Left colon (tissue), 2 donors: Measurements from ENCODE around the gene FBP1. TPM values are rescaled to one million over a fixed set of nuclear protein-coding genes. Genes with fewer than 3 reads are reported as not detected.
A peak's percentile ranks its signal among the peaks of the same experiment; 100 is the strongest.

ENCODE experiments used
- ATAC-seq: fragments of 200-7000 bp; cut with Tn5 transposase; one replicate; pipeline ENCODE4 v1.9.1; 2020; ENCODE audit warnings: mild to moderate bottlenecking, moderate library complexity
- DNase-seq, 2 donors: peaks; one replicate each; pipeline ENCODE4 v3.0.0-alpha.2; 2020
- intact Hi-C, 2 donors: fragments of 100-400 bp; cut with DNase I in 1 of 2; cut with micrococcal nuclease in 1 of 2; formaldehyde crosslinking; loops; one replicate each; pipeline versions ENCODE4 v1.11.2 to v1.14.0; 2022; cut with DNase I, micrococcal nuclease
- long read RNA-seq: library from polyadenylated mRNA; unstranded; transcript quantifications from one replicate; pipeline ENCODE4 v2.0.0, GENCODE V29; 2021
- total RNA-seq, 2 donors: library from RNA; stranded (reverse); fragmentation: NEBNext Ultra II Directional; extraction: Animal tissue kit (Norgen Biotek cat#: 25700); gene quantifications; one replicate each; pipeline ENCODE4 v1.2.1, GENCODE V29; 2021
- donor health status: DM: no; HTN: no; CAD: no.
- donor health status: DM: yes; HTN: yes; CAD: no.

FBP1 gene
- total RNA-seq, result 10 to 100 TPM; 53.4 to 71.6 TPM
- long read RNA-seq, transcript FBP1-201 (7 exons, 1,462 nt), result major isoform, 33 of 42 reads
- long read RNA-seq, partial matches to known transcripts, result 3 of 42 reads
- long read RNA-seq, other reads (novel, unspliced or antisense), result 6 of 42 reads

DNA sequence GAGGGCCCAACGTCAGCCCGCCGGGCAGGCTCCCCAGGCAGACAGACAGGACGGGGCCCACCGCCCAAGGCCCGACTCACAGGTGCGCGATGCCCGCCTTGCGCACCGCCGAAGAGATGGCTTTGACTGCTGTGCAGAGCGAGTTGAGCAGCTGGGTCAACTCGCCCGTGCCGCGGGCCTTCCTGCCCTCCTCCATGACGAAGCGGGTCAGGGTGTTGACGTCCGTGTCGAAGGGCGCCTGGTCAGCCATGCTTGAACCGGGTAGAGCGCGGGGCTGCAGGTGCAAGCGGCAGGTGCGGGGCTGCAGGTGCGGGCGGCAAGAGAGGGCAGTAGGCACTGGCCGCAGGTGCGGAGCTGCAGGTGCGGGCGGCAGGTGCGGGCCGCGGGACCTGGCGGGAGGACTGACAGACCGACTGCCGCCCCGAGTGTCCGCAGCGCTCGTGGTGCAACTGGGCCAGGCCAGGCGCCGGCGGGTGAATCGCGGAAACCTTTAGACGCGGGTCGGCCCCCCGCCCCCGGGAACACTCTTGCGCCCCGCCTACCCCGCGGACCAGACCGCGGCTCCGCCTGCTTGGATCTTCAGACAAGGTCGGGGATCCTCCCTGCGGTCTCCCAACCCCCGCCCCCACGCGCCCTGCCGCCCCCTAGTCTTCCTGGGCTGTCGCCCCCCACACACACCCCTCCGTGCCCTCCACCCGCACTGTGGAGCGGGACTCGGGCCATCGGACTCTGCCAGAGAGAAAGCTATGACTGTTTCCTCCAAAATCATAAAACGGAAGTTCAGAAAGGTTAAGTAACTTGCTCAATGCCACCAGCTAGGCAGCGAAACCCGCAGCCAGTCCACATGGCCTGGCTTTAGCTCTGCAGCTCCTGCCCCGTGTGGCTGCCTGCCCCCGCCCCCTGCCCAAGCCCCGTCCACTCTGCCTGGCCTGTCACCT is at the start of gene FBP1:
TSS of gene FBP1 (minus strand) at position 458 of the 938 bp plus-strand sequence. CDS start at position 250, 208 bp downstream.
- ATAC-seq (peak; percentile 81), DNase-seq (peak; percentile 69 to 82)
- intact Hi-C loops, result no loop called here

DNA sequence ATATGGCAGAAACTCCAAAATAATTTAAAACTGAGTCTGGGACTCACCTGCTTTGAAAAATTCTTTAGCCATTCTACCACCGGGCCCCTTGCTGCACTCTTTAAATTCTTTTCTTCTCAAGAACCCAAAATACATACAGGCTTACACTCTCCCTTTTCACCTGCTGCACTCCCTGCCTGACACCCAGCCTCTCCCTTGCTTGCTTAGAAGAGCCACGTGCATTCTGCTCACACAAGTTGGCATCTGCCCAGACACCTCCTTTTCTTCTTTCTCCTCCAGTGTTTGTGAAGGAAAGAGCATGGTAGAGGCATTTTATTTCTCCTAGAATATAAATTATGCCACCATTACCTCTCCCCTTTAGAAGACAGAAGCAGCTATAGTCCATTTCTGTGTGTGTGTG is 48.1 kb upstream of the FBP1 start:
- ATAC-seq, result no peak

DNA sequence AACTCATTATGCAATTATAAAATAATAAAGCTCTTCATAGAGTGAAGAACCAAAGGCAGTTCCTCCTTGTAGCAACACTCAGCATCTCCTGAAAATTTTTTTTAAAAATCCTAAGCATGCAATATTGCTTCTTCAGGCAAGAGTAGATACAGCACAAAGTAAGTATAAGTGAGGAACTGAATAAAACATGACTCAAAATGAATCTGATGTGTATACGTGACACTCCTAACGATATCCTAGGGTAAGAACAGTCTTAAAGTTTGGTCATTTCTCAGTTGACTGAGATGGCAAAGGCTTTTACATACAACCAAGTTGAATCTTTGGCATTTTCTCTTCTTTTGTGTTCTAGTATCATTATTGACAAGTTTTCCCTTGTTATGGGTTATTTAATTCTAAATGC is 46.0 kb upstream of the FBP1 start:
- intact Hi-C loops, result no loop called here
- no peak for ATAC-seq
- DNase-seq, result no peak

More for the DNA sequence above, 48.1 kb upstream of the FBP1 start:
- intact Hi-C loops, result no loop called here
- no peak for DNase-seq

DNA sequence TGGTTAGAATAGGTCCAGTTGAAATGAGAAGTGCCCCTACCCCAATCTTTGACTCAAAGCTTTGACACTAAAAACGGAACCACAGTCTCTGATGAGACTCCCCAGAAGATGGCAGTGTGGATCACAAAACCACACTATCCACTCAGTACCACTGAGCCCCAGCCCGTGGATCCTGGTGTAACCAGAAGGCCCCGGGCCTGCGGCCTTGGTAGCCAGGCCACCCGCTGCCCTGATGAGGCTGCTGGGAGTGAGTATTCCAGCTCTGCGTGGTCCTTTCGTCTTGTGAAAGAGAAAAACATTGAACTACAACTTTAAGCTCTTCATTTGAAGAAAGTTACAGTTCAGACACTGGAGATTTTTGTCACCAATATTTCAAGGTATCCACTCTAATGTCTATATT is 42.2 kb upstream of the FBP1 start:
- ATAC-seq (peak; percentile 94), DNase-seq (peak; percentile 60 to 72)
- intact Hi-C loops, result loop anchor here in 1 of 2 donors (5.0 kb wide), 1 partner anchor 451 kb away; no protein-coding TSS in a partner anchor

DNA sequence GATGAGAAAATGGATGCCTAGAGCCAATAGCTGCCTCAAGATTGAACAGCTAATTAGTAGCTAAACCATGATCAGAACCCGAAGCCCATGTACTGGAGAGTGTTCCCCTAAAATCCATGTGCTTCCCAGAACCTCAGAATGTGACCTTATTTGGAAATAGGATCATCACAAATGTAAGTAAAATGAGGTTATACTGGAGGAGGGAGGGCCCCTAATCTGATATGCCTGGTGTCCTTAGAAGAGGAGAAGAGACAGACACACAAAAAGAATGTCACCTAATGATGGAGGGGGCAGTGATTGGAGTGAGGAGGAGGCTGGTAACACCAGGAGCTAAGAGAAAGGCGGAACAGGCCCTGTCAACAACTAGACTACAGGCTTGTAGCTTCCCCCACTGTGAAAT is 41.3 kb upstream of the FBP1 start:
- intact Hi-C loops, result loop anchor here in 1 of 2 donors (5.0 kb wide), 1 partner anchor 452 kb away; no protein-coding TSS in a partner anchor
- ATAC-seq (no peak), DNase-seq (no peak)

DNA sequence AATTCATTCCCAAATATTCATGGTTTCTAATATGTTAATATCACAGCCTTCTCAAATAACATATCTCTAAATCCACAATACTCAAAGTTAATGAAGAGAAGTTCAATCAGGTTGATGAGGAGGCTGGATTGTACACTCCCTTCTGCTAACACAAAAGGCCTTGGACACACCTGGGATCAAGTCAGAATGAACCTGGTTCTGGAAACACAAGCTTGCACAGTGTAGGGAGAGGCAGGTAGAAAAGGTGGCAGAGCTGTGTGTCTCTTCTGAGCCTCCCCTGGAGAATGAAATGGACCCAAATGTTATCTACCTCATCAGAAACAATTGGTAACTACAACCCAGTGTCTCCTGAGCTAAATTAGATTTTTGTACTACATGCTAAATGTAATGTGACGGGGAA is 40.7 kb upstream of the FBP1 start:
- no peak for ATAC-seq
- intact Hi-C loops, result loop anchor here in 1 of 2 donors (5.0 kb wide), 1 partner anchor 452 kb away; no protein-coding TSS in a partner anchor

DNA sequence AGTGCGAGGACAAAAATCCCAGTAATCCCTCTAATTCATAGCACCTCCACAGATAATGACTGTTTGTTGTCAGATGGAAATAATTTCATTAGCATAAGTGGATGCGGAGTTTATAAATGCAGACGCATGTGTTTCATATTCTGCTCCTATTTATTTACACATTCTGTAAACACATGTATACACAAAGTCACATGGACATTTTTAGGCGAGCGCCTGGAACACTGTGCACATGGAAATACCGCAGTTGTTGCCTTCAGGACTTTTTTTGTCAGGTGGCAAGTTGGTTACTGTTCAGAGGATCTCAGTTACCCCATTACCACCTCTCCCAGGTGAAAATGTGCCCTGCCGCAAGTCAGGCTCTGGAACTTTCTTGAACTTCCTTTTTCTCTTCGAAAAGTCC is 40.3 kb upstream of the FBP1 start:
- DNase-seq (no peak), ATAC-seq (no peak)
- intact Hi-C loops, result no loop called here

More for the DNA sequence above, 40.7 kb upstream of the FBP1 start:
- no peak for DNase-seq

DNA sequence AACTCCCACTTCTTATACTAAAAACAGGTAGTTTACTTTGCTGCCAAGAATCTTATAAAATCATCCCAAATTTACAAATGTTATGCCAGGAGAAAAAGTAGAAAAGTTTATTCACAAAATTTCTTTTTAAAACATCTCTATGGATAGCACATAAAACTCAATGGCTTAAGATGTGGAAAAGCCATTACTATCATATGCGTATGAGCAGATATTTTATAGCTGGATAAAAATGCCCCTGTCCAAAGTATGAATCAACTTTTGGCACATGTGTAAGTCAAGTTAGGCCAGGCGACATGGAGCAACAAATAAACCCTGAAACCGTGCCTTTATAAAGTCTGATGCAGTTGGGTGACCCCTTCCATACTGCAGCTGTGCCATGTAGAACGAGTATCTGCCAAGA is 38.6 kb upstream of the FBP1 start:
- no peak for ATAC-seq
- intact Hi-C loops, result no loop called here

DNA sequence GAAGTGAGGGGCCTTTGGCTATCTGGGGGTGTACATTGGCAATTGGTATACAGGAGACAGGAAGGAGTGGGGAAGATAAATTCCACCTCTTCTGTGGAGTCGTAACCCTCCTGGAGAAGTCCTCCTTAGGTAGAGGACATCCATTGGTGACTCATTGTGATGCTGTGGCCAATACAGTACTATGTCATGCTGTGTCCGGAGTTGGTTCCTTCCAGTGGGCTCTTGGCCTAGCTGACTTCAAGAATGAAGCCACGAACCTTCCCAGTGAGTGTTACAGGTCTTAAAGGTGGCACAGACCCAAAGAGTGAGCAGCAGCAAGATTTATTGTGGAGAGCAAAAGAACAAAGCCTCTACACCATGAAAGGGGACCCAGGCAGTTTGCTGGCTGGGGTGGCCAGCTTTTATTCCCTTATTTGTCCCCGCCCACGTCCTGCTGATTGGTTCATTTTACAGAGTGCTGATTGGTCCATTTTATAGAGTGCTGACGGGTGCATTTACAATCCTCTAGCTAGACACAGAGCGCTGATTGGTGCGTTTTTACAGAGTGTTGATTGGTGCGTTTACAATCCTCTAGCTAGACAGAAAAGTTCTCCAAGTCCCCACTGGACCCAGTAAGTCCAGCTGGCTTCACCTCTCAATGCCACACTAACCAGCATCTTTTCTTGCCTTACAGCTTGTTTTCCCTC is 37.3 kb upstream of the FBP1 start:
- intact Hi-C loops, result no loop called here
- DNase-seq (no peak), ATAC-seq (no peak)

More for the DNA sequence above, 38.6 kb upstream of the FBP1 start:
- DNase-seq, result no peak

DNA sequence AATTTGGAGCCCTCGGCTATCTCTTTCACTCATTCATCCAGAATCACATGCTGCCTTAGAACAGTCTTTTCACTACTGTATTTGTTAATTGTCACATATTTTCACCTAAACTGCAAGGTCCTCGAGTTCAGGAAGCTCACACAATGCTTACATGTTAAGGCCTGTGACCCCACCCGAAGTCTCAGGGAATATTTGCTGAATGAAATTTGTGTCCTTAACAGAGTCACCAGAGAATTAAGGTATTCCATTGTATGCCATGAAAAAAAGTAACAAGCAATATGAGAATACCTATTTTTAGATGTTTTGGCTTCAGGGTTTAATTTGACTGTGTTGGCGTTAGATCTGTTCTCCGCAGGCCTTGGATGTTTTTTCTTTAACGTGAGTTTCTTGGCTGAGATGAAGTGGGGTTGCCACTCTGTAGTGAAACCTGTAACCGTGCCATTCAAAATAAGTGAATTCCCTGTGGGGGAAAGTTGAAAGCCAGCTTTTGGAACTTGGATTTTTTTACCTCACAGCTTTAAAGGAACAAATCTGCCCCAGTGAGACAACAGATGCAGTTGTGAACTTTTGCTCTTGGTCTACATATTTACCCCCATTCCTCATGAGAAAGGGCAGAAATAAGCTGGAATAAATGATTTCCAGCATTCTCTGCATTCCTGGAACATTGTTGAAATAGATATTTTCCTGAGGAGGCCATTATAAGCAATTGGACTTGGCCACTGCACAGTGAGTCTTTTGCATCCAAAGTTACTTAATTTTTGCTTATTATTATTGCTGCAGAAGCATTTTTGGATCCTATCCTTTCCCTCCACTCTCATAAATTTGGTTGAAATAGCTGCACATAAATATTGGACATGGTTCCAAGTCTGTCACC is 35.9 kb upstream of the FBP1 start:
- DNase-seq, result no peak
- intact Hi-C loops, result no loop called here
- no peak for ATAC-seq

DNA sequence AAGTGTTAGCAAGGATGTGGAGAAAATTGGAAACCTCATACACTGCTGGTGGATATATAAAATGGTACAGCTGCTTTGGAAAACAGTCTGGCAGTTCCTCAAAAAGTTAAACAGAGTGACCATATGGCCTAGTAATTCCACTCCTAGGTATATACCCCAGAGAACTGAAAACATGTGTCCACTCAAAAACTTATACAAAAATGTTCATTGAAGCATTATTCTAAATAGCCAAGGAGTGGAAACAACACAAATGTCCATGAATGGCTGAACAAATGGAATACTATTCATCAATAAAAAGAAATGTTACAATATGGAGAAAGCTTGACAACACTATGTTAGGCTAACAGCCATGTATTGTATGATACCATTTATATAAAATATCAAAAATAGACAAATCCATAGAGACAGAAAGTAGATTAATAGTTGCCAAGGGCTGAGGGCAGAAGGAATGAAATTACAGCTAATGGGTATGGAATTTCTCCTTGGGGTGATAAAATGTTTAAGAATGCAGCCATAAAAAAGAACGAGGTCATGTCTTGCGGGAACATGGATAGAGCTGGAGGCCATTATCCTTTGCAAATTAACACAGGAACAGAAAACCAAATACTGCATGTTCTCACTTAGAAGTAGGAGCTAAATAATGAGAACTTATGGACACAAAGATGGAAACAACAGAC is 33.6 kb upstream of the FBP1 start:
- intact Hi-C loops, result no loop called here
- no peak for DNase-seq

DNA sequence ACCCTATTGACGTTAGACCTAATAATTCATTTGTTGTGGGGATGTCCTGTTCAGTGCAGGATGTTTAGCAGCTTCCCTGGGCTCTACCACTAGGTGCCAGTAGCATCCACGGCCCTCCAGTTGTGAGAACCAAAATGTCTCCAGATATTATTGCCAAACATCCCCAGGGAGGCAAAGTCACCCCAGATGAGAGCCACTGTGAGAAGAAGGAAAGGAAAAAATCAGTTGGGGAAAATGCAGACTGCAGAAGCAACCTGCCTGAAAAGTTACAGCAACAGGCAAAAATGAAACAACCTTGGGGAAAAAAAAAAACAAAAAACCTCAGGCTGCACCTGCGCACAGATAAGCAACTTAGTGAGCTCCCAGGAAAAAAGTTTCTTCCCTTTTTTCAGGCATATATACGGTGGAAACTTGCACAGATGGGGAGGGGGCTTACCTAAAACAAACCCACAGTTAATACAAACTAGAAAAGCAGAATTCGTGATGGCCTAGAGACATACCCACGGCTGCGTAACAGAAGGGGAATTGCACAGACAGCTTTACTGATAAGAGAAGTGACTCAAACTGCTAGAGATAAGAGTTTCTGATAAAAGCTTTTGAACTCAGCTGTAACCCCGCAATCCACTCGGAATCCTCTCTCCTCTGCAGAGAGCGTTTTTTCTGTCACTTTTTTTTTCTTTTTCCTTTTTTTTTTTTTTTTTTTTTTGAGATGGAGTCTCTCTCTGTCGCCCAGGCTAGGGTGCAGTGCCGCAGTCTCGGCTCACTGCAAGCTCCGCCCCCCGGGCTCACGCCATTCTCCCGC is 29.8 kb upstream of the FBP1 start:
- peak; percentile 80 for ATAC-seq
- DNase-seq, result peak; percentile 61 to 77
- intact Hi-C loops, result no loop called here

More for the DNA sequence above, 33.6 kb upstream of the FBP1 start:
- ATAC-seq, result no peak

DNA sequence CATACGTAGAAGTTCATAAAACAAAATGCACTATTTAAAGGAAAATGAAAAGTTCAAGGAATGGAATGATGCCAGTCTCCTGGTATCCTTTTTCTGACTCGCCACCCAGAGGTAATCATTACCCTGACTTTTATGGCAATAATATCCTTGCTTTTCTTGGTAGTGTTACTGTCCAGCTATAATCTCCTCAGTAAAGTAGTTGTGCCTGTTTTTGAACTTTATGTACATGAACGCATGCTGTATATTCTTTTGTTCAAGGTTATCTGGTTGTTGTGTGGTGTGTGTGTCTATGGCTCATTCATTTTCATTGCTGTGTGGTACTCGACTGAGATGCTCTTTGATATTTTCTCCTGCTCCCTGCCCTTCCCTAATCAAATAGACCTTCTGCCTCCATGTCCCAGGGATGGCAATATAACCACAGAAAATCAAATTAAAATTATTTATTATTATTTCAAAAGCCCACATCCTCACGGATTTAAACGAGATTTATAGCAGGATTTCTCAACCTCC is 29.2 kb upstream of the FBP1 start:
- ATAC-seq (peak; percentile 68), DNase-seq (no peak)
- intact Hi-C loops, result no loop called here

DNA sequence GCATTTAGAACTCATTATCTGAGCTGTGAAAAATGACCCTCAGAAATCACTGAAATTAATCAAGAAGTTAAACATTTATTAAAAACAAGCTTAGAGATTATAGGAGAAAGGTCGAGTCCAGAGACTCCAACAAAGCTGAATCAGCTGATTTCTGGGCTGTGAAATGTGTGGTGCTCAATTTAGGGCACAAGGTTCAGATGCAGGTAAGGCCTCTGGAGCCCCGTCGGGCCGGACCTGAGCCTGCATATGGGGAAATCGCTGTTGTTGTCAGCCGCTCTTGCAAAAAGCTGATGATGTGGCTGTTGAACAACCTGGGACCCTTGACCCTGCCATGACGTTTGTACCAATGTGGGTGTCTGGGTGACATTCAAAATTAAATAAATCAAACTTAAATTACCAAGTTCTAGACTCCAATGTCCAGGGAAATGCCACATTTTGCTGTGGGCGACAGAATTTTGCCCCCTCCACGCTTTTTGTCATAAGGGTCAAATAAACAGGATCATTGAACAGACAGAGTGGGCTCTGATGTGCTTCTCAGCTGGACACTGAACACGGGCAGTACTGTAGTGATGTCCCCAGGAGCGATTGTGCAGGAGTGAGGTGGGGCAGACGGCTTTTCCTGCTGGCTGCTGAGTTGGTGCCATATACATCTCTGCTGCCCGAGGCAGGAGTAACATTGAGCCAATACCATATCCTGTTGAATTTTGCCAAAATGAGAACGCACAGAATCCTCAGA is 27.2 kb upstream of the FBP1 start:
- DNase-seq, result no peak
- intact Hi-C loops, result no loop called here
- no peak for ATAC-seq

DNA sequence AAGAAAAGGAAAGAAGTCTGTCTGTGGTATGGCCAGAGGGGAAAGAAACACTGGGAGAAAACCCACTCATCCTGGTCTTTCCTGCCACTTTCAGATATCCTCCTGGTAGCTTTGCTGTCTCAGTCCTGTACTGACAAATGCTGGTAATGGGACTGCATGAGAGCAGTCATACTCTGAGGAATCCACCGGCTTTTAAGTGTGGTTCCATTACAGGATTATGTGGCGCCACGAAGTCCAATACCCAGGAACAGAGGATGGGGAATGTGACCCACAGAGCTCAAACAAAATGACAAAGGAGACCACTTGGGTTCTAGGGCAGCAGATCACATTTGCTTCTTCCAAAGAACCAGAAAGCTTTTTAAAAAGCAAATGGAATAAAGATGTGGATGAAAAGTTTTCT is 26.3 kb upstream of the FBP1 start:
- ATAC-seq, result no peak
- no peak for DNase-seq
- intact Hi-C loops, result no loop called here

DNA sequence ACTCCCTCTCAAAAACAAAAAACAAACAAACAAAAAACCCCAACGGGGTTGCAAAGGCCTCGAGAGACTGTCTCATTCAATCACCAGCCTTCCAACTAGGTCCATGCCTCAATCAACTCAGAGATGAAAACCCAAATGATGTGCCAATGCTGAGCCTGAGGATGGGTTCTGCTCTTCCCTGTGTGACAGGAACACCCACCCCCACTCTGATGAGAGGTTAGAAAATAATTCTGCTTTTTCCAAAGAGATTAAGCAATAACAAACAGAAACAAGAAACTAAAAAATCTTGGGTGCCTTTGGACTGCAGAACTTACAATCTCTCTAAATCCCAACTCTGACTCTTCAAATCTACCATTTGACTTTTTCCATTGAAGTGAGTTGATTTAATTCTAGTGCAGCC is 25.5 kb upstream of the FBP1 start:
- ATAC-seq, result no peak
- no peak for DNase-seq
- intact Hi-C loops, result no loop called here
